ENCODE data around the gene MARCHF2. TPM values are rescaled to one million over a fixed set of nuclear protein-coding genes. Genes with fewer than 3 reads are reported as not detected.

Gene MARCHF2
- total RNA-seq, 1 donor from 2014 or later = 84.0 TPM

DNA sequence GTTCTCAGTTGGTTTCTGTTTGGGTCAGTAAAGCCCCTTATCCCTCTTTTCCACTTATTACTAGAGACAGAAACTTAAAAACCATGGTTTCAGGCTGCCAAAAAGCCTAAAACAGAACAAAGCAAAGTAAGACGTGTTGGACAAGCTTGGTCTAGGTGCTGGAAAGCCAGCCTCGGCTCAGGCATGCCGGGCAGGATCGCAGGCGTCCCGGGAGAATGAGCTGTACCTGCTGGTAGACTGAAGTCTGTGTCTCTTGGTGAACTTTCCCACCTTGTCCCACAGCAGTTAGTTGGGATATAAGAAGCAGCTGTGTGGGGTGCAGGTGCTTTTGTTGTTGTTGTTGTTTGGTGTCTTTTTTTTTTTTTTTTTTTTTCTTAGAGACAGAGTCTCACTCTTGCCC lies 68.5 kb downstream of the MARCHF2 start:
- no peak overlapping the region for H3K4me3 ChIP-seq (ENCODE audit: low read depth, low read length)
- peaks cover 23% of the 10 kb centered on the region for H3K36me3 ChIP-seq (ENCODE audit: control insufficient read depth, insufficient read depth, low read length)
- no peaks in the 10 kb centered on the region for H3K27me3 ChIP-seq (ENCODE audit: control insufficient read depth, insufficient read depth, low read length)
- TF ChIP-seq, protein P1, sequence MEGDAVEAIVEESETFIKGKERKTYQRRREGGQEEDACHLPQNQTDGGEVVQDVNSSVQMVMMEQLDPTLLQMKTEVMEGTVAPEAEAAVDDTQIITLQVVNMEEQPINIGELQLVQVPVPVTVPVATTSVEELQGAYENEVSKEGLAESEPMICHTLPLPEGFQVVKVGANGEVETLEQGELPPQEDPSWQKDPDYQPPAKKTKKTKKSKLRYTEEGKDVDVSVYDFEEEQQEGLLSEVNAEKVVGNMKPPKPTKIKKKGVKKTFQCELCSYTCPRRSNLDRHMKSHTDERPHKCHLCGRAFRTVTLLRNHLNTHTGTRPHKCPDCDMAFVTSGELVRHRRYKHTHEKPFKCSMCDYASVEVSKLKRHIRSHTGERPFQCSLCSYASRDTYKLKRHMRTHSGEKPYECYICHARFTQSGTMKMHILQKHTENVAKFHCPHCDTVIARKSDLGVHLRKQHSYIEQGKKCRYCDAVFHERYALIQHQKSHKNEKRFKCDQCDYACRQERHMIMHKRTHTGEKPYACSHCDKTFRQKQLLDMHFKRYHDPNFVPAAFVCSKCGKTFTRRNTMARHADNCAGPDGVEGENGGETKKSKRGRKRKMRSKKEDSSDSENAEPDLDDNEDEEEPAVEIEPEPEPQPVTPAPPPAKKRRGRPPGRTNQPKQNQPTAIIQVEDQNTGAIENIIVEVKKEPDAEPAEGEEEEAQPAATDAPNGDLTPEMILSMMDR (IDR thresholded peaks at IDR 0.05; ENCODE audit: insufficient read depth, low read length, severe bottlenecking) = no peak
- FAIRE-seq (no peak), DNase-seq (ENCODE audit: low read depth) (no peak)

DNA sequence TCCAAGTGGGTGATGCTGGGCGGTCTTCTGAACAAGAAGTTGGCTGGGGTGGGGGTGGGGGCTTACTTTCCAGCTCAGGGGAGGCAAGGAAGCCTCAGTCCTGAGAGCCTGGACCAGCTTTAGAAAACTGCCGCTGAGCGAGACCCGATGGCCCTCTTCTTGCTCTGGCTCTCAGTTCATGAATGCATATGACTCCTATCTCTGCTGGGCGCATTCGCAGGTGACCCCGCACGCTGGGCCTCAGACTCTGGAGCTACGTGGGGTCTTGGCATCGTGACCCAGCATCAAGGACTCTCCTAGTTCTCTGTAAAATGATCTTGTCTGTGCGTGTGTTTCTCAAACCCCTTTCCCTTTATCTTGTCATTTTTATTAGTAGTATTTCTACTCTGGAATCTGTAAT lies 69.6 kb downstream of the MARCHF2 start:
- H3K36me3 ChIP-seq (ENCODE audit: control insufficient read depth, insufficient read depth, low read length) = peaks cover 27% of the 10 kb centered on the region
- TF ChIP-seq, protein P1 (IDR thresholded peaks at IDR 0.05; ENCODE audit: insufficient read depth, low read length, severe bottlenecking) = no peak
- no peak for FAIRE-seq

DNA sequence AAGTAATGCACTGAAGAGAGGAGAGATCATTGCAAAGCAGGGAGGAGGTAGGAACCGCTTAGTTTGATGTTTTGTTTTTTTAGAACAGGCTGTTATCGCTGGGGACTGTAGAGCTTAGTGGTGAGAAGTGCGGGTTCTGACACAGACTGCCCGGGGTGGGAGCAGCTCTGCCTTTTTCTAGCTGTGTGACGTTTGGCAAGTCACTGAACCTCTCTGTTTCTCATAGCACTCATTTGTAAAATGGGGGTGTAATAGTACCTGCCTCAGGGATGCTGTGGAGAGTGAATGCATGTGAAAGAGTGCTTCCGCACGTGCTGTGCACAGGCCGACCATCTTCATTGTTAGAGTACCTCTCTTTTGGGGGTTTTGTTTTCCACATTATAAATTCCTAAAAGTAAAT lies 70.1 kb downstream of the MARCHF2 start:
- DNase-seq (ENCODE audit: low read depth) = no peak
- Histone ChIP-seq H3K36me3 (ENCODE audit: control insufficient read depth, insufficient read depth, low read length) (peaks cover 29% of the 10 kb centered on the region), H3K27me3 (ENCODE audit: control insufficient read depth, insufficient read depth, low read length) (no peaks in the 10 kb centered on the region), H3K4me3 (ENCODE audit: low read depth, low read length) (no peak overlapping the region)
- no peak for FAIRE-seq
- TF ChIP-seq, protein P1 (IDR thresholded peaks at IDR 0.05; ENCODE audit: insufficient read depth, low read length, severe bottlenecking) = no peak

More for the DNA sequence above, 69.6 kb downstream of the MARCHF2 start:
- Histone ChIP-seq H3K4me3 (ENCODE audit: low read depth, low read length) (no peak overlapping the region), H3K27me3 (ENCODE audit: control insufficient read depth, insufficient read depth, low read length) (no peaks in the 10 kb centered on the region)
- no peak for DNase-seq (ENCODE audit: low read depth)

DNA sequence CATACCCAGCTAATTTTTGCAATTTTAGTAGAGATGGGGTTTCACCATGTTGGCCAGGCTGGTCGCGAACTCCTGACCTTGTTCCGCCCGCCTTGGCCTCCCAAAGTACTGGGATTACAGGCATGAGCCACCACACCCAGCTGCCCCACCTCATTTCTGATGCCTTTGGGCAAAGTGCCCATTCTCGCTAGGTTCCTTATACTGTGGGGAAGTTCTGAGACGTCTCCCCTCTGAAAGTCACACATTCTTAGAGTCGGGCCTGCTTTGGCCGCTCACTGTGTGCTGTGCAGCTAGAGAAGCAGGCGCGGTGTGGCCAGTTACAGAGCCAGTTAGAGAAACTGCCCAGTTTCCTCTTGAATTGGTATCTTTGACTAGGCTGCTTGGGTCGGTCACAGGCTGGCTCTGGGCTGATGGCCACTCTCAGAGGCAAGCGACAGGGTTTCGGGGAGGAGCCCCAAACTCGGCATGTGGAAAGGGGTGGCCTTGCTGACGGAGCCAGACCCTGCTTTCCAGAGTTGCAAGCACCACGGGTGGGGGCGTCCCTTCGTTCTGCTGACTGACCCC lies 71.3 kb downstream of the MARCHF2 start:
- no peak overlapping the region for H3K4me3 ChIP-seq (ENCODE audit: low read depth, low read length)
- no peaks in the 10 kb centered on the region for H3K27me3 ChIP-seq (ENCODE audit: control insufficient read depth, insufficient read depth, low read length)
- no peak for FAIRE-seq
- H3K36me3 ChIP-seq (ENCODE audit: control insufficient read depth, insufficient read depth, low read length) = peaks cover 28% of the 10 kb centered on the region
- DNase-seq (ENCODE audit: low read depth) = no peak
- TF ChIP-seq, protein P1 (IDR thresholded peaks at IDR 0.05; ENCODE audit: insufficient read depth, low read length, severe bottlenecking) = no peak

DNA sequence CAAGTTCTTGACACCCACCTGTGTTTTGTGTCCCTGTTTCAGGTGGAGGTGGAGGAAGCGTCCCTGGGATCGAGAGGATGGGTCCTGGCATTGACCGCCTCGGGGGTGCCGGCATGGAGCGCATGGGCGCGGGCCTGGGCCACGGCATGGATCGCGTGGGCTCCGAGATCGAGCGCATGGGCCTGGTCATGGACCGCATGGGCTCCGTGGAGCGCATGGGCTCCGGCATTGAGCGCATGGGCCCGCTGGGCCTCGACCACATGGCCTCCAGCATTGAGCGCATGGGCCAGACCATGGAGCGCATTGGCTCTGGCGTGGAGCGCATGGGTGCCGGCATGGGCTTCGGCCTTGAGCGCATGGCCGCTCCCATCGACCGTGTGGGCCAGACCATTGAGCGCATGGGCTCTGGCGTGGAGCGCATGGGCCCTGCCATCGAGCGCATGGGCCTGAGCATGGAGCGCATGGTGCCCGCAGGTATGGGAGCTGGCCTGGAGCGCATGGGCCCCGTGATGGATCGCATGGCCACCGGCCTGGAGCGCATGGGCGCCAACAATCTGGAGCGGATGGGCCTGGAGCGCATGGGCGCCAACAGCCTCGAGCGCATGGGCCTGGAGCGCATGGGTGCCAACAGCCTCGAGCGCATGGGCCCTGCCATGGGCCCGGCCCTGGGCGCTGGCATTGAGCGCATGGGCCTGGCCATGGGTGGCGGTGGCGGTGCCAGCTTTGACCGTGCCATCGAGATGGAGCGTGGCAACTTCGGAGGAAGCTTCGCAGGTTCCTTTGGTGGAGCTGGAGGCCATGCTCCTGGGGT lies 72.7 kb downstream of the MARCHF2 start:
- DNase-seq (ENCODE audit: low read depth) = no peak
- Histone ChIP-seq H3K27me3 (ENCODE audit: control insufficient read depth, insufficient read depth, low read length) (no peaks in the 10 kb centered on the region), H3K36me3 (ENCODE audit: control insufficient read depth, insufficient read depth, low read length) (peaks cover 28% of the 10 kb centered on the region), H3K4me3 (ENCODE audit: low read depth, low read length) (no peak overlapping the region)
- TF ChIP-seq, protein P1 (IDR thresholded peaks at IDR 0.05; ENCODE audit: insufficient read depth, low read length, severe bottlenecking) = no peak
- no peak for FAIRE-seq
